Adipocyte (in vitro differentiated cells): ENCODE results near the gene PTCSC3.

Experiments
- DNase-seq: peaks from one replicate; pipeline ENCODE4 v3.0.0-alpha.2; 2015; ENCODE audit warnings: low read depth
- H3K27me3 ChIP-seq: replicated peaks from 2 replicates; pipeline ENCODE4 v1.7.0; 2013; ENCODE audit warnings: mild to moderate bottlenecking, low read length, moderate library complexity; ENCODE audit not compliant: control insufficient read depth, insufficient read depth
- H3K36me3 ChIP-seq: 2 replicates; pipeline ENCODE4 v1.7.0; 2013; ENCODE audit warnings: low read length, mild to moderate bottlenecking, moderate library complexity; ENCODE audit not compliant: control insufficient read depth, insufficient read depth, severe bottlenecking
- H3K4me1 ChIP-seq: 2 replicates; pipeline ENCODE4 v1.7.0; 2013; ENCODE audit warnings: mild to moderate bottlenecking, low read length, moderate library complexity; ENCODE audit not compliant: control insufficient read depth, insufficient read depth
- H3K4me3 ChIP-seq: 2 replicates; pipeline ENCODE4 v1.7.0; 2013; ENCODE audit warnings: mild to moderate bottlenecking, low read length, moderate library complexity
- H3K9ac ChIP-seq: 2 replicates; pipeline ENCODE4 v1.7.0; 2013; ENCODE audit warnings: mild to moderate bottlenecking, low read length, moderate library complexity
- H3K9me3 ChIP-seq: 2 replicates; pipeline ENCODE4 v1.7.0; 2013; ENCODE audit warnings: mild to moderate bottlenecking, low read length, moderate library complexity; ENCODE audit not compliant: control insufficient read depth

PTCSC3 gene

DNA sequence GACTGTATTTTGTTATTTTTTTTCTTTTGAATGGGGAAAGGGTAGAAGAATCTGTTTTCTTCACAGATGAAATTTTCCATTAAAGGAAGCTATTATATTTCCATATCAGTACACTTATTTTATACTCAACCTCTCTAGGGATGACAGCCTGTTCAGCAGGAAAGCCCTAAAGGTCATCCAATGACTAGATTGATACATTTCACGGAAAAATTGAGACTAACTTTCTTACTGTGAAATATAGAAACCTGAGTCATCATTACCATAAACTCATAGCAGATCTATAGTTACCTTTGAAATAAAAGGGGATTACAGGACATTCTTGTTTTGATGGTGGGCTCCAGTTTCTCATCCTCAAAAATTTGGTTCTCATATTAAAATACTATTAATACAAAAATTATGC is 36.1 kb upstream of the PTCSC3 start:
- H3K9me3 ChIP-seq = no peaks in the 10 kb centered on the region
- no peak overlapping the region for H3K9ac ChIP-seq
- H3K4me3 ChIP-seq = no peak overlapping the region
- no peaks in the 10 kb centered on the region for H3K36me3 ChIP-seq
- DNase-seq = no peak
- peaks cover 11% of the 10 kb centered on the region for H3K4me1 ChIP-seq
- peaks cover 18% of the 10 kb centered on the region for H3K27me3 ChIP-seq

GRCh38 chr14:36208690-36209278 is 32.3 kb upstream of the PTCSC3 start:
- peaks cover 6% of the 10 kb centered on the region for H3K27me3 ChIP-seq
- no peak for DNase-seq
- no peaks in the 10 kb centered on the region for H3K4me1 ChIP-seq
- no peaks in the 10 kb centered on the region for H3K36me3 ChIP-seq
- H3K9ac ChIP-seq = no peak overlapping the region
- no peaks in the 10 kb centered on the region for H3K9me3 ChIP-seq
- H3K4me3 ChIP-seq = no peak overlapping the region

DNA sequence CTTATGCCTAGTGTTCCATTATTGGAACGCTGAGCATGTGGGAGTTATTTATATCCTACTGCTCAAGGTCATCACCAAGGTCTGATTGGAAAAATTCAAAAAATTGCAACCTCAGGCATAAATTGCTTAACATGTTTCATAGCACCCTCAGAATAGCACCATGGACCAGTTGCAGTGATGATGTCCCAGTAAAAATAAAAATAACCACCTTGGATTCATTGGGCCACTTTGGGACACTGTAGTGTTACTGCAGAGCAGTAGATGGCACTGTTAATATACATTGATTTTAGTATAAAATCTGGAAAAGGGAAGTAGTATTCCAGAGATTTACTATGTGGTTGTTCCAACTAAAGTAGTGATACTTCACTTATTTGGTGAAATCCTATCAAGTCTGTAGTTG is 31.0 kb upstream of the PTCSC3 start:
- Histone ChIP-seq H3K4me1 (no peaks in the 10 kb centered on the region), H3K36me3 (no peaks in the 10 kb centered on the region), H3K9ac (no peak overlapping the region), H3K27me3 (peaks cover 6% of the 10 kb centered on the region), H3K9me3 (peaks cover 10% of the 10 kb centered on the region), H3K4me3 (no peak overlapping the region)
- peak; percentile 16 for DNase-seq

GRCh38 chr14:36204461-36205073 is 28.0 kb upstream of the PTCSC3 start:
- H3K9ac ChIP-seq = no peak overlapping the region
- H3K4me3 ChIP-seq = no peak overlapping the region
- no peak for DNase-seq

GRCh38 chr14:36198378-36198777 is 21.9 kb upstream of the PTCSC3 start:
- Histone ChIP-seq H3K4me3 (no peak overlapping the region), H3K27me3 (peaks cover 12% of the 10 kb centered on the region), H3K9me3 (peaks cover 10% of the 10 kb centered on the region), H3K36me3 (no peaks in the 10 kb centered on the region), H3K9ac (no peak overlapping the region), H3K4me1 (no peaks in the 10 kb centered on the region)
- no peak for DNase-seq

More at GRCh38 chr14:36204461-36205073, 28.0 kb upstream of the PTCSC3 start:
- Histone ChIP-seq H3K9me3 (peaks cover 11% of the 10 kb centered on the region), H3K4me1 (no peaks in the 10 kb centered on the region), H3K36me3 (no peaks in the 10 kb centered on the region), H3K27me3 (peaks cover 12% of the 10 kb centered on the region)

DNA sequence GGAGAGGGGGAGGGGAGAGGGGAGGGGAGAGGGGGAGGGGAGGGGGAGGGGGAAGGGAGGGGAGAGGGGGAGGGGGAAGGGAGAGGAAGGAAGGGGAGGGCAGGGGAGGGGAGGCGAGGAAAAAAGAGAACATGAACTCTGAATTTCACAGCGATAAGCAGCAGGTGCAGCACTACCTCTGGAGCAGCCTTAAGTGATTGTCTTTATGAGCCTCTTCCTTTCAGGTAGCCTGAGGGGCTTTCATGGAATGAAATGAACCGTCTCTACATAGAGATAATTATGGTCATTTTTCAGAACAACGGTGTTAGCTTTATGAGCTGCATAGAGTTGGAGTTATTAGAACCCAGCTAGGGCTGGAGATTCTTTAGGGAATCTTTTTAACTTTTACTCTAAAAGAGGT is 18.1 kb upstream of the PTCSC3 start:
- no peak overlapping the region for H3K4me3 ChIP-seq
- DNase-seq = no peak

GRCh38 chr14:36192530-36192929 is 16.0 kb upstream of the PTCSC3 start:
- no peaks in the 10 kb centered on the region for H3K4me1 ChIP-seq
- H3K36me3 ChIP-seq = no peaks in the 10 kb centered on the region
- H3K4me3 ChIP-seq = no peak overlapping the region
- no peaks in the 10 kb centered on the region for H3K9me3 ChIP-seq
- H3K27me3 ChIP-seq = no peaks in the 10 kb centered on the region
- no peak for DNase-seq
- no peak overlapping the region for H3K9ac ChIP-seq

More for the DNA sequence above, 18.1 kb upstream of the PTCSC3 start:
- H3K4me1 ChIP-seq = no peaks in the 10 kb centered on the region
- H3K36me3 ChIP-seq = no peaks in the 10 kb centered on the region
- no peaks in the 10 kb centered on the region for H3K9me3 ChIP-seq
- peaks cover 6% of the 10 kb centered on the region for H3K27me3 ChIP-seq
- H3K9ac ChIP-seq = no peak overlapping the region

- Histone ChIP-seq H3K4me3 (no peak overlapping the region), H3K27me3 (no peaks in the 10 kb centered on the region), H3K4me1 (no peaks in the 10 kb centered on the region), H3K36me3 (no peaks in the 10 kb centered on the region), H3K9ac (no peak overlapping the region), H3K9me3 (no peaks in the 10 kb centered on the region)
- DNase-seq = no peak
These were observed 6.9 kb upstream of the PTCSC3 start for GRCh38 chr14:36183402-36183801.

DNA sequence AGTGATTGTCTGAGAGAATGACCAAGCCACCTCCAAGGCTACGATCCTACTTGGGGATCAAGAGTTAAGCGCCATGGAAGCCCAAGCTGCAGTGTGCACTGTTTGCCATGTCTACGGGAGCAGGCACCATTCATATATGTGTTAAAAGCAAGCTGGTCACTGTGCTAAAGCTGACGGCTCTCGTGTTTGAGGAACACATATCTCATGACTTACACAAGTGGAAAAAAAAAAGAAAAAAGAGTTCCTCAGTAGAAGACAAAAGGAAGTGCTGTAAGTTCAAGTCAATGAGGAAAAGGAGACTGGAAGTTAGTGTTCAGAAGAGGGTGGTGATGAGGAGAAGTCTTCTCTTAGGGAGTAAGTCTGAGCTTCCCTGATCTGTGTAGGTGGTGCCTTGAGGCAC is 4.9 kb upstream of the PTCSC3 start:
- no peaks in the 10 kb centered on the region for H3K27me3 ChIP-seq
- no peak for DNase-seq
- H3K36me3 ChIP-seq = no peaks in the 10 kb centered on the region
- H3K9me3 ChIP-seq = no peaks in the 10 kb centered on the region
- no peak overlapping the region for H3K9ac ChIP-seq
- H3K4me1 ChIP-seq = no peaks in the 10 kb centered on the region
- H3K4me3 ChIP-seq = no peak overlapping the region

DNA sequence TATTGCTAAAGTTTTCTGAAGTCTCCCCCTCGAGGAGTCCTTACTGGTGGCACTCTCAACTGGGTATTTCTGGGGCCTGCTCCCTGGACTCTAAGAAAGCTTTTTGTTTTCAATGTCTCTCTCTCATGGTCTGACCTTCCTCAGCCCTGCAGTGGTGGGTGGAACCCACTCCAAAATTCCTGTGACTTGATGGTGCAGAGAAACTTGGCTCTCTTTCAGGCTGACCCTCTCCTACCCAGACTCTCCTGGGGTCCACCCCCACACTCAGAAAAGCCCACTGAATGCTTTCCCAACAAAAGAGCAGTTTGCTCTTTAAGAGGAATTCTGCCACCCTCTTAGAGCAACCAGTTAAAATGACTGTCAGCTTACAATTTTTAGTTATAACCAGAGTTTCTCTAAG is 967 bp upstream of the PTCSC3 start:
- no peaks in the 10 kb centered on the region for H3K27me3 ChIP-seq
- no peaks in the 10 kb centered on the region for H3K9me3 ChIP-seq
- no peak overlapping the region for H3K4me3 ChIP-seq
- DNase-seq = no peak
- no peaks in the 10 kb centered on the region for H3K4me1 ChIP-seq
- no peaks in the 10 kb centered on the region for H3K36me3 ChIP-seq
- no peak overlapping the region for H3K9ac ChIP-seq

DNA sequence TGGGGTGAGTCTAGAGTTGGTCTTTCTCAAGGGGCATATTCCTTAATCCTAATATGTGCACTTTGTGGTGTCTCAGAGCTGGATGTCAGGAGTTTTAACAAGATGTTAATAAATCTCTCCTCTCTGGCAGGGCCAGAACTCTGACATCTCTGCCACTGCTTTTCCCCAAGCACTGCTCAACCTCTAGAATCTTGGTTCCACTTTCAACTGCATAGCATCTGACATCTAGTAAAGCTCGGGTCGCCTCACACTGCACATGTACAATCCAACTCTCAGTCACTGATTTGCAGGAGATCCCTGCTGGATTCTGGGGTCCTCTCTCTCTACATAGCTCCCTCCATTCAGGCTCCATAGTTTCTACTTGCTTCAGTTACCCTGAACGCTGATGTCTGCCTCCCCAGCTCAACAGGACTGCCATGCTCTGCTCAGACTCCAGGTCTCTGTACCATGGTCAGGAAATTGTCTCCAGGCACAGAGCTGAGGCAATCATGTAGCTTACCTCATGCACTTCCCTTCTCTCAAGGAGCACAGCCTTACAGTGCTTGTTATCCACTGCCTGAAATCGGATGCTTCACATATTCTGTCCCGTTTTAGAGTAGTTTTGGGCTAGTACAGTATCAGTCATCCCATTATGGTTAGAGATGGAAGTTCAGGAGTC is 1.6 kb downstream of the PTCSC3 start:
- H3K4me1 ChIP-seq = no peaks in the 10 kb centered on the region
- no peaks in the 10 kb centered on the region for H3K27me3 ChIP-seq
- H3K36me3 ChIP-seq = no peaks in the 10 kb centered on the region
- no peaks in the 10 kb centered on the region for H3K9me3 ChIP-seq
- no peak for DNase-seq
- no peak overlapping the region for H3K9ac ChIP-seq
- no peak overlapping the region for H3K4me3 ChIP-seq
